Thyroid gland (tissue), 4 donors: ENCODE measurements around the gene SH3RF3. TPM values are rescaled to one million over a fixed set of nuclear protein-coding genes. Genes with fewer than 3 reads are reported as not detected.

Experiments used
- DNase-seq, 2 donors: peaks; one replicate each; pipeline ENCODE4 v3.0.0-alpha.2; 2019
- H3K27ac ChIP-seq, 3 donors: fragments of 200-600 bp; sonication (generic); 1 replicate in 2 of 3; 2 replicates in 1 of 3; pipeline ENCODE4 v1.5.1; 2016 to 2019; ENCODE audit warnings: mild to moderate bottlenecking in 1 of 3, moderate library complexity in 1 of 3
- H3K27me3 ChIP-seq: fragments of 200-600 bp; sonication (generic); one replicate; pipeline ENCODE4 v1.5.1; 2019
- H3K36me3 ChIP-seq, 2 donors: fragments of 200-600 bp; sonication (generic); one replicate each; pipeline ENCODE4 v1.5.1; 2016 to 2019
- H3K4me1 ChIP-seq, 2 donors: fragments of 200-600 bp; sonication (generic); one replicate each; pipeline ENCODE4 v1.5.1; 2017 to 2019
- H3K4me3 ChIP-seq, 3 donors: fragments of 200-600 bp; sonication (generic); replicated peaks in 1 of 3; 1 replicate in 2 of 3; 2 replicates in 1 of 3; pipeline ENCODE4 v1.5.1; 2016; ENCODE audit warnings: mild to moderate bottlenecking in 1 of 3
- H3K9me3 ChIP-seq: fragments of 200-600 bp; sonication (generic); one replicate; pipeline ENCODE4 v1.5.1; 2017
- CTCF ChIP-seq, 6 experiments: fragments of 200-600 bp in 3 of 6; fragments of 450-650 bp in 3 of 6; sonication (generic) in 3 of 6; IDR thresholded peaks; one replicate each; pipeline ENCODE4 v1.5.1; 2016 to 2019; ENCODE audit warnings: antibody characterized with exemption in 6 of 6, mild to moderate bottlenecking in 2 of 6, inconsistent platforms in 1 of 6, moderate library complexity in 1 of 6
- POLR2A ChIP-seq, 2 donors: fragments of 450-650 bp; IDR thresholded peaks; one replicate each; pipeline ENCODE4 v1.6.1; 2017; ENCODE audit warnings: antibody characterized with exemption in 2 of 2, mild to moderate bottlenecking in 2 of 2, moderate library complexity in 1 of 2
- WGBS, 2 donors: methylation state at CpG; one replicate each; pipeline ENCODE4 v1.1.5; 2017; 5-methylcytosine and 5-hydroxymethylcytosine counted together
- intact Hi-C: fragments of 100-400 bp; cut with DNase I; formaldehyde crosslinking; loops from one replicate; pipeline ENCODE4 v1.15.1; 2023
- microRNA-seq: library from miRNA; unstranded; fragments of <30 nt; microRNA quantifications from one replicate; pipeline ENCODE4, GENCODE V29; 2016
- small RNA-seq: library from RNA; depleted of rRNA; stranded (forward); fragments of <200 nt; gene quantifications from one replicate; pipeline ENCODE3, GENCODE V24; 2016
- total RNA-seq, 4 donors: library from RNA; depleted of rRNA; stranded (reverse); fragments of >200 nt; gene quantifications; one replicate each; pipeline ENCODE4 v1.2.3, GENCODE V29; 2016

Gene SH3RF3
- total RNA-seq, 4 donors from 2014 or later: 2.1 to 7.4 (median 2.8) TPM

- intact Hi-C loops: loop anchor here (5.0 kb wide), 2 partner anchors 163 to 183 kb away; no protein-coding TSS in a partner anchor
- WGBS, 2 donors: 91 to 92% methylated on average over 4 of the region's 4 CpGs
- no peaks in the 10 kb centered on the region for H3K9me3 ChIP-seq
- H3K27me3 ChIP-seq: no peaks in the 10 kb centered on the region
- no peak overlapping the region for H3K4me3 ChIP-seq
- no peak for DNase-seq
- H3K4me1 ChIP-seq: no peaks in the 10 kb centered on the region
- TF ChIP-seq CTCF (IDR thresholded peaks at IDR 0.05) (no peak), POLR2A (IDR thresholded peaks at IDR 0.05) (no peak)
- H3K36me3 ChIP-seq: peaks cover 0 to 10% of the 10 kb centered on the region in 2 donors
- H3K27ac ChIP-seq: no peak overlapping the region
Observed at GRCh38 chr2:109549016-109549590, 420.1 kb downstream of the SH3RF3 start.

Small RNA genes within 50 kb of the gene (microRNA-seq; reads per million reads assigned to microRNA genes)
- gene MIR4265 (not detected), gene MIR4266 (not detected)

Small RNA genes within 50 kb of the gene (small RNA-seq; reads per million reads assigned to genes)
- gene MIR4265: not detected
- gene MIR4266: not detected
- gene RF00017: not detected
- gene SNRPGP9: not detected

Other genes starting within 250 kb of the SH3RF3 start
- not detected for gene EDAR, start 140.0 kb upstream of the SH3RF3 start, total RNA-seq